GM12891 (cell line): ENCODE results near the gene JKAMP.

ENCODE experiments used
- POLR2A ChIP-seq: IDR thresholded peaks from 2 replicates; pipeline ENCODE4 v1.6.1; 2011; ENCODE audit warnings: low read depth, low read length, control low read depth
- POLR2AphosphoS5 ChIP-seq: IDR thresholded peaks from 2 replicates; pipeline ENCODE4 v1.6.1; 2011; ENCODE audit warnings: low read depth, low read length, control low read depth
- TAF1 ChIP-seq: IDR thresholded peaks from 2 replicates; pipeline ENCODE4 v1.6.1; 2011; ENCODE audit warnings: low read depth, low read length, control low read depth

- no peak for TF ChIP-seq POLR2AphosphoS5
- no peak for TF ChIP-seq TAF1
- no peak for TF ChIP-seq POLR2A
Observed at GRCh38 chr14:59482541-59483331, 1.6 kb upstream of the JKAMP start.
